GM12878 (cell line): Measurements from ENCODE around the gene PDK3. TPM values are rescaled to one million over a fixed set of nuclear protein-coding genes. Genes with fewer than 3 reads are reported as not detected.

ENCODE experiments used
- ATAC-seq: fragments of 200-7000 bp; cut with Tn5 transposase; 3 replicates; pipeline ENCODE4 v1.9.1; 2020; ENCODE audit warnings: mild to moderate bottlenecking, moderate library complexity
- BruUV-seq: library from RNA; stranded (reverse); fragments of 400-500 nt; replicated peaks from 2 replicates; lab custom pipeline; 2021; lab: Mats Ljungman, UMichigan
- CTCF ChIA-PET: fragments of 300-600 bp; sonication (Branson Sonifier 250); formaldehyde crosslinking; extraction: SDS; loops from one replicate; lab custom pipeline; 2021; ENCODE audit warnings: inconsistent platforms; lab: Yijun Ruan, JAX
- POLR2A ChIA-PET: fragments of 350-600 bp; formaldehyde crosslinking; extraction: SDS; loops from one replicate; lab custom pipeline; 2021; ENCODE audit warnings: inconsistent platforms; lab: Charles Lee
- RAD21 ChIA-PET: fragments of 300-600 bp; sonication (Branson Sonifier 250); formaldehyde crosslinking; loops from one replicate; lab custom pipeline; 2023; ENCODE audit warnings: antibody characterized with exemption; ENCODE audit not compliant: unreplicated experiment; lab: Charles Lee
- SMC1A ChIA-PET: fragments of 300-600 bp; sonication (Branson Sonifier 250); formaldehyde crosslinking; loops from one replicate; lab custom pipeline; 2023; ENCODE audit not compliant: unreplicated experiment, uncharacterized antibody; lab: Charles Lee
- DNase-seq: peaks from one replicate; pipeline ENCODE4 v3.0.0-alpha.2; 2011; ENCODE audit warnings: low read depth, low spot score
- FAIRE-seq: peaks from 3 replicates; lab custom pipeline; 2011; peaks lifted over from hg19 to GRCh38; lab: Jason Lieb, UNC
- H2AFZ ChIP-seq: 2 replicates; pipeline ENCODE4 v1.6.0; 2011; ENCODE audit warnings: low read depth, low read length, control low read depth; ENCODE audit not compliant: control insufficient read depth
- H3K27ac ChIP-seq: 2 replicates; pipeline ENCODE4 v1.5.1; 2011; ENCODE audit warnings: control low read depth; ENCODE audit not compliant: control insufficient read depth, insufficient read depth
- H3K27me3 ChIP-seq, 2 experiments: replicated peaks in 1 of 2; 2 replicates each; pipeline versions ENCODE4 v1.6.0 to v1.6.1; 2011; ENCODE audit warnings: low read length in 1 of 2; ENCODE audit not compliant: control insufficient read depth in 2 of 2, insufficient read depth in 2 of 2
- H3K36me3 ChIP-seq, 2 experiments: 2 replicates each; pipeline ENCODE4 v1.5.1; 2011; ENCODE audit warnings: low read length in 1 of 2; ENCODE audit not compliant: control insufficient read depth in 2 of 2, insufficient read depth in 2 of 2
- H3K4me1 ChIP-seq: 2 replicates; pipeline ENCODE4 v1.6.1; 2011; ENCODE audit warnings: mild to moderate bottlenecking, low read length, moderate library complexity, mixed read lengths; ENCODE audit not compliant: control insufficient read depth, insufficient read depth
- H3K4me2 ChIP-seq: 2 replicates; pipeline ENCODE4 v1.6.0; 2011; ENCODE audit warnings: control low read depth; ENCODE audit not compliant: control insufficient read depth, insufficient read depth
- H3K4me3 ChIP-seq: fragments of 200-600 bp; sonication (generic); 2 replicates; pipeline ENCODE4 v1.5.1; 2016
- H3K79me2 ChIP-seq: 2 replicates; pipeline ENCODE4 v1.6.0; 2011; ENCODE audit warnings: low read length; ENCODE audit not compliant: control insufficient read depth, insufficient read depth
- H3K9ac ChIP-seq: 2 replicates; pipeline ENCODE4 v1.8.0; 2011; ENCODE audit warnings: low read length, control low read depth, mixed read lengths; ENCODE audit not compliant: control insufficient read depth, insufficient read depth
- H3K9me3 ChIP-seq: replicated peaks from 3 replicates; pipeline ENCODE4 v1.5.1; 2011; ENCODE audit warnings: mild to moderate bottlenecking, low read length; ENCODE audit not compliant: control insufficient read depth, insufficient read depth
- H4K20me1 ChIP-seq: 2 replicates; pipeline ENCODE4 v1.6.0; 2011; ENCODE audit not compliant: control insufficient read depth, insufficient read depth
- ATF3 ChIP-seq: IDR thresholded peaks from 2 replicates; pipeline ENCODE4 v1.6.1; 2011; ENCODE audit warnings: low read depth, mild to moderate bottlenecking, low read length, moderate library complexity, borderline replicate concordance; ENCODE audit errors: extremely low read depth
- FOXM1 ChIP-seq: IDR thresholded peaks from 2 replicates; pipeline ENCODE4 v1.6.1; 2012; ENCODE audit warnings: low read depth, mild to moderate bottlenecking, inconsistent platforms, low read length, moderate library complexity
- GABPA ChIP-seq: IDR thresholded peaks from 2 replicates; pipeline ENCODE4 v1.6.1; 2014; ENCODE audit warnings: antibody characterized with exemption, low read depth, mild to moderate bottlenecking, inconsistent platforms
- IKZF2 ChIP-seq, 2 experiments: fragments of 450-650 bp; IDR thresholded peaks; 2 replicates each; pipeline ENCODE4 v1.6.1; 2017; ENCODE audit warnings: mild to moderate bottlenecking in 2 of 2, moderate library complexity in 2 of 2
- KDM1A ChIP-seq: fragments of 200-600 bp; sonication (generic); IDR thresholded peaks from 2 replicates; pipeline ENCODE4 v1.6.1; 2016; ENCODE audit warnings: borderline replicate concordance
- MYC ChIP-seq: IDR thresholded peaks from 2 replicates; pipeline ENCODE4 v1.6.1; 2011; ENCODE audit warnings: mild to moderate bottlenecking, low read length, moderate library complexity, inconsistent platforms; ENCODE audit not compliant: insufficient read depth, insufficient replicate concordance, insufficient read length, severe bottlenecking
- NFYA ChIP-seq: IDR thresholded peaks from 2 replicates; pipeline ENCODE4 v1.6.1; 2011; ENCODE audit warnings: low read depth, mild to moderate bottlenecking, low read length, improper control_type of control experiment, borderline replicate concordance
- NR2F1 ChIP-seq: fragments of 450-650 bp; conservative IDR thresholded peaks from 2 replicates; pipeline ENCODE4 v1.6.1; 2017; ENCODE audit warnings: mild to moderate bottlenecking
- POLR2AphosphoS5 ChIP-seq: IDR thresholded peaks from 2 replicates; pipeline ENCODE4 v1.6.1; 2011; ENCODE audit warnings: mild to moderate bottlenecking, low read length, inconsistent platforms
- SPI1 ChIP-seq: IDR thresholded peaks from 2 replicates; pipeline ENCODE4 v1.6.1; 2011; ENCODE audit warnings: low read depth, mild to moderate bottlenecking, low read length, moderate library complexity, borderline replicate concordance; ENCODE audit not compliant: insufficient read depth
- SUPT20H ChIP-seq: IDR thresholded peaks from 2 replicates; pipeline ENCODE4 v1.6.1; 2011; ENCODE audit warnings: low read depth, mild to moderate bottlenecking, low read length, moderate library complexity, borderline replicate concordance; ENCODE audit not compliant: control insufficient read depth
- TAF1 ChIP-seq: IDR thresholded peaks from 2 replicates; pipeline ENCODE4 v1.6.1; 2011; ENCODE audit warnings: mild to moderate bottlenecking, low read depth, low read length, borderline replicate concordance
- WRNIP1 ChIP-seq: IDR thresholded peaks from 2 replicates; pipeline ENCODE4 v1.6.1; 2011; ENCODE audit warnings: low read depth, low read length, improper control_type of control experiment, borderline replicate concordance
- ZNF207 ChIP-seq: fragments of 450-650 bp; IDR thresholded peaks from 2 replicates; pipeline ENCODE4 v1.6.1; 2014; ENCODE audit warnings: antibody characterized with exemption, mild to moderate bottlenecking, borderline replicate concordance
- WGBS: methylation state at CpG from one replicate; pipeline ENCODE4 v1.1.6; 2016; ENCODE audit warnings: low lambda C conversion rate; ENCODE audit not compliant: insufficient replicate concordance, insufficient coverage; ENCODE audit errors: missing lambda C conversion rate; 5-methylcytosine and 5-hydroxymethylcytosine counted together
- in situ Hi-C: fragments of 300-500 bp; cut with MboI; formaldehyde crosslinking; loops from 9 replicates; pipeline ENCODE4 v1.14.3; 2018; ENCODE audit warnings: mixed read lengths
- intact Hi-C: fragments of 100-400 bp; cut with micrococcal nuclease; formaldehyde crosslinking; loops from one replicate; pipeline ENCODE4 v1.14.2; 2022; ENCODE audit not compliant: unreplicated experiment
- polyA plus RNA-seq, 11 experiments: library from polyadenylated mRNA; depleted of rRNA in 4 of 11; unstranded in 6 of 11; stranded (reverse) in 5 of 11; fragments of >200 nt; fragmentation: Nextera tagmentation in 4 of 11; fragmentation: Illumina TruSeq in 1 of 11; extraction: Ambion mirVana in 4 of 11; extraction: Trizol in 1 of 11; gene quantifications; 1 replicate in 1 of 11; 2 replicates in 10 of 11; pipeline versions ENCODE4 v1.2.1 to v1.2.3, GENCODE V29; 2011 to 2016; ENCODE audit warnings: inconsistent platforms in 2 of 11, missing spikeins in 2 of 11, low read depth in 1 of 11
- total RNA-seq, 4 experiments: library from RNA; depleted of rRNA in 3 of 4; stranded (reverse); fragments of >200 nt in 3 of 4; fragmentation: Illumina TruSeq in 1 of 4; extraction: Trizol in 1 of 4; gene quantifications; 2 replicates each; pipeline versions ENCODE4 v1.2.1 to v1.2.3, GENCODE V29; 2013 to 2021
- TF ChIP-seq, protein P1 (sequence below): IDR thresholded peaks from 2 replicates; pipeline ENCODE4 v1.6.1; 2012; ENCODE audit warnings: improper control_type of control experiment, low read depth, low read length; ENCODE audit not compliant: insufficient replicate concordance
- TF ChIP-seq, protein P2 (sequence below): IDR thresholded peaks from 2 replicates; pipeline ENCODE4 v1.6.1; 2011; ENCODE audit warnings: borderline replicate concordance, low read depth, mild to moderate bottlenecking, moderate library complexity, low read length; ENCODE audit not compliant: insufficient read depth, poor library complexity, severe bottlenecking

The PDK3 gene
- total and polyA plus RNA-seq, 10 of the 15 experiments (the other 5 are each of a cell fraction or from before 2014, with no cell fraction given), result 4.2 to 54.6 (median 21.9) TPM

- Histone ChIP-seq H3K27ac (no peak overlapping the region), H3K9me3 (no peaks in the 10 kb centered on the region; the same call in 2 of the 3 replicates), H3K27me3 (no peaks in the 10 kb centered on the region), H3K4me1 (no peaks in the 10 kb centered on the region), H3K36me3 (no peaks in the 10 kb centered on the region), H2AFZ (no peak overlapping the region), H3K4me3 (no peak overlapping the region), H4K20me1 (no peaks in the 10 kb centered on the region), H3K4me2 (no peak overlapping the region), H3K79me2 (peaks cover 25% of the 10 kb centered on the region), H3K9ac (no peak overlapping the region)
- BruUV-seq, result no TSS peak
- WGBS, result 40% methylated on average over 3 of the region's 3 CpGs
- FAIRE-seq, result no peak
- ChIA-PET CTCF (interaction anchor here (1.4 to 1.6 kb wide), 2 partner anchors 16 to 87 kb away, joined by 5 read pairs; no protein-coding TSS in a partner anchor), SMC1A (interaction anchor here (0.6 to 6.4 kb wide), 4 partner anchors 16 to 403 kb away, joined by 3 to 27 read pairs (median 3); no protein-coding TSS in a partner anchor), POLR2A (interaction anchor here (1.2 to 1.6 kb wide), 3 partner anchors 15 to 20 kb away, joined by 3 to 7 read pairs (median 3); partner anchors contain the start of gene PDK3), RAD21 (no interaction called here)
- in situ Hi-C loops, result no loop called here
- ATAC-seq, result no peak
- intact Hi-C loops, result no loop called here
- DNase-seq, result no peak
- TF ChIP-seq ATF3, result no peak
- TF ChIP-seq SUPT20H, result no peak
- no peak for TF ChIP-seq NFYA
- no peak for TF ChIP-seq FOXM1
- TF ChIP-seq TAF1, result no peak
- TF ChIP-seq, protein P1, sequence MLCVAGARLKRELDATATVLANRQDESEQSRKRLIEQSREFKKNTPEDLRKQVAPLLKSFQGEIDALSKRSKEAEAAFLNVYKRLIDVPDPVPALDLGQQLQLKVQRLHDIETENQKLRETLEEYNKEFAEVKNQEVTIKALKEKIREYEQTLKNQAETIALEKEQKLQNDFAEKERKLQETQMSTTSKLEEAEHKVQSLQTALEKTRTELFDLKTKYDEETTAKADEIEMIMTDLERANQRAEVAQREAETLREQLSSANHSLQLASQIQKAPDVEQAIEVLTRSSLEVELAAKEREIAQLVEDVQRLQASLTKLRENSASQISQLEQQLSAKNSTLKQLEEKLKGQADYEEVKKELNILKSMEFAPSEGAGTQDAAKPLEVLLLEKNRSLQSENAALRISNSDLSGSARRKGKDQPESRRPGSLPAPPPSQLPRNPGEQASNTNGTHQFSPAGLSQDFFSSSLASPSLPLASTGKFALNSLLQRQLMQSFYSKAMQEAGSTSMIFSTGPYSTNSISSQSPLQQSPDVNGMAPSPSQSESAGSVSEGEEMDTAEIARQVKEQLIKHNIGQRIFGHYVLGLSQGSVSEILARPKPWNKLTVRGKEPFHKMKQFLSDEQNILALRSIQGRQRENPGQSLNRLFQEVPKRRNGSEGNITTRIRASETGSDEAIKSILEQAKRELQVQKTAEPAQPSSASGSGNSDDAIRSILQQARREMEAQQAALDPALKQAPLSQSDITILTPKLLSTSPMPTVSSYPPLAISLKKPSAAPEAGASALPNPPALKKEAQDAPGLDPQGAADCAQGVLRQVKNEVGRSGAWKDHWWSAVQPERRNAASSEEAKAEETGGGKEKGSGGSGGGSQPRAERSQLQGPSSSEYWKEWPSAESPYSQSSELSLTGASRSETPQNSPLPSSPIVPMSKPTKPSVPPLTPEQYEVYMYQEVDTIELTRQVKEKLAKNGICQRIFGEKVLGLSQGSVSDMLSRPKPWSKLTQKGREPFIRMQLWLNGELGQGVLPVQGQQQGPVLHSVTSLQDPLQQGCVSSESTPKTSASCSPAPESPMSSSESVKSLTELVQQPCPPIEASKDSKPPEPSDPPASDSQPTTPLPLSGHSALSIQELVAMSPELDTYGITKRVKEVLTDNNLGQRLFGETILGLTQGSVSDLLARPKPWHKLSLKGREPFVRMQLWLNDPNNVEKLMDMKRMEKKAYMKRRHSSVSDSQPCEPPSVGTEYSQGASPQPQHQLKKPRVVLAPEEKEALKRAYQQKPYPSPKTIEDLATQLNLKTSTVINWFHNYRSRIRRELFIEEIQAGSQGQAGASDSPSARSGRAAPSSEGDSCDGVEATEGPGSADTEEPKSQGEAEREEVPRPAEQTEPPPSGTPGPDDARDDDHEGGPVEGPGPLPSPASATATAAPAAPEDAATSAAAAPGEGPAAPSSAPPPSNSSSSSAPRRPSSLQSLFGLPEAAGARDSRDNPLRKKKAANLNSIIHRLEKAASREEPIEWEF, result no peak
- TF ChIP-seq ZNF207, result no peak
- TF ChIP-seq SPI1, result no peak
- no peak for TF ChIP-seq GABPA
- TF ChIP-seq, protein P2, sequence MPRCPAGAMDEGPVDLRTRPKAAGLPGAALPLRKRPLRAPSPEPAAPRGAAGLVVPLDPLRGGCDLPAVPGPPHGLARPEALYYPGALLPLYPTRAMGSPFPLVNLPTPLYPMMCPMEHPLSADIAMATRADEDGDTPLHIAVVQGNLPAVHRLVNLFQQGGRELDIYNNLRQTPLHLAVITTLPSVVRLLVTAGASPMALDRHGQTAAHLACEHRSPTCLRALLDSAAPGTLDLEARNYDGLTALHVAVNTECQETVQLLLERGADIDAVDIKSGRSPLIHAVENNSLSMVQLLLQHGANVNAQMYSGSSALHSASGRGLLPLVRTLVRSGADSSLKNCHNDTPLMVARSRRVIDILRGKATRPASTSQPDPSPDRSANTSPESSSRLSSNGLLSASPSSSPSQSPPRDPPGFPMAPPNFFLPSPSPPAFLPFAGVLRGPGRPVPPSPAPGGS, result no peak
- TF ChIP-seq IKZF2 (IDR thresholded peaks at IDR 0.05), result no peak
- no peak for TF ChIP-seq WRNIP1
- TF ChIP-seq MYC, result no peak
- no peak for TF ChIP-seq KDM1A
- TF ChIP-seq POLR2AphosphoS5, result no peak
- TF ChIP-seq NR2F1, result no peak
These were observed 17.8 kb downstream of the PDK3 start for GRCh38 chrX:24482823-24483415.
